Activated naive CD4-positive, alpha-beta T cell treated with anti-CD3 and anti-CD28 coated beads for 36 hours (primary cell): ENCODE results near the gene CD99L2. TPM values are rescaled to one million over a fixed set of nuclear protein-coding genes. Genes with fewer than 3 reads are reported as not detected.

Experiments
- CTCF ChIA-PET: fragments of 350-600 bp; sonication (Branson Sonifier 250); formaldehyde crosslinking; loops from one replicate; lab custom pipeline; 2021; ENCODE audit warnings: antibody characterized with exemption; lab: Charles Lee
- DNase-seq: peaks from one replicate; pipeline ENCODE4 v3.0.0-alpha.2; 2020
- H3K27ac Mint-ChIP-seq: one replicate; pipeline ENCODE4 v1.8.0; 2021; ENCODE audit warnings: mild to moderate bottlenecking, mixed read lengths
- H3K27me3 Mint-ChIP-seq: one replicate; pipeline ENCODE4 v1.8.0; 2021; ENCODE audit warnings: low read depth, mixed read lengths
- H3K36me3 Mint-ChIP-seq: one replicate; pipeline ENCODE4 v1.8.0; 2021; ENCODE audit warnings: low read depth, mixed read lengths
- H3K4me1 Mint-ChIP-seq: one replicate; pipeline ENCODE4 v1.8.0; 2021; ENCODE audit warnings: low read depth, mixed read lengths
- H3K4me3 Mint-ChIP-seq: one replicate; pipeline ENCODE4 v1.8.0; 2021; ENCODE audit warnings: mild to moderate bottlenecking, moderate library complexity, mixed read lengths
- H3K9me3 Mint-ChIP-seq: one replicate; pipeline ENCODE4 v1.8.0; 2021; ENCODE audit warnings: mixed read lengths
- intact Hi-C: fragments of 100-400 bp; cut with micrococcal nuclease; formaldehyde crosslinking; loops from one replicate; pipeline ENCODE4 v1.15.1; 2023
- total RNA-seq, 2 experiments: library from RNA; stranded (reverse); gene quantifications; one replicate each; pipeline ENCODE4 v1.2.3, GENCODE V29; 2021

Gene CD99L2
- total RNA-seq, 2 experiments from 2014 or later = 11.3 to 11.7 TPM

- H3K9me3 Mint-ChIP-seq = no peaks in the 10 kb centered on the region
- DNase-seq = no peak
- intact Hi-C loops = no loop called here
- H3K36me3 Mint-ChIP-seq = peaks cover 14% of the 10 kb centered on the region
- no peak overlapping the region for H3K27ac Mint-ChIP-seq
- H3K27me3 Mint-ChIP-seq = no peaks in the 10 kb centered on the region
- CTCF ChIA-PET = no interaction called here
- H3K4me3 Mint-ChIP-seq = no peak overlapping the region
- peaks cover 8% of the 10 kb centered on the region for H3K4me1 Mint-ChIP-seq
Observed at GRCh38 chrX:150813922-150814321, 84.5 kb downstream of the CD99L2 start.

GRCh38 chrX:150806827-150807226 lies 91.6 kb downstream of the CD99L2 start:
- no peaks in the 10 kb centered on the region for H3K27me3 Mint-ChIP-seq
- DNase-seq = no peak
- peaks cover 3% of the 10 kb centered on the region for H3K9me3 Mint-ChIP-seq
- CTCF ChIA-PET = no interaction called here
- H3K4me3 Mint-ChIP-seq = no peak overlapping the region
- peaks cover 9% of the 10 kb centered on the region for H3K36me3 Mint-ChIP-seq
- H3K27ac Mint-ChIP-seq = no peak overlapping the region
- intact Hi-C loops = no loop called here
- H3K4me1 Mint-ChIP-seq = no peaks in the 10 kb centered on the region

DNA sequence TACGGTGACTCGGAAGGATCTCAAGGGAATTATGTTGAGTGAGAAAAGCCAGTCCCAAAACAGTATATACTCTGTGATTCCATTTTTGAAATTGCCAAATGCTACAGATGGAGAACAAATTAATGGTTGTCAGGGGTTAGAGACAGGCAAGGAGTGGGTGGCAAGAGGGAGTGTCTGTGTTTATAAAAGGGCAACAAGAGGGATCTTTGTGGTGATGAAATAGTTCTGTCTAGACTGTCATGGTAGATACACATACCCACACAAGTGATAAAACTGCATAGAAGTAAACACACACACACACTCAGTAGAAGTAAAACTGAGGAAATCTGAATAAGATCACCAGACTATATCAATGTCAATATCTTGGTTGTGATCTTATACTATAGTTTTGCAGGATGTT lies 92.7 kb downstream of the CD99L2 start:
- DNase-seq = no peak
- Mint-ChIP-seq H3K27ac (no peak overlapping the region), H3K4me3 (no peak overlapping the region), H3K9me3 (peaks cover 3% of the 10 kb centered on the region), H3K27me3 (no peaks in the 10 kb centered on the region), H3K36me3 (peaks cover 9% of the 10 kb centered on the region), H3K4me1 (no peaks in the 10 kb centered on the region)
- intact Hi-C loops = no loop called here
- CTCF ChIA-PET = no interaction called here

DNA sequence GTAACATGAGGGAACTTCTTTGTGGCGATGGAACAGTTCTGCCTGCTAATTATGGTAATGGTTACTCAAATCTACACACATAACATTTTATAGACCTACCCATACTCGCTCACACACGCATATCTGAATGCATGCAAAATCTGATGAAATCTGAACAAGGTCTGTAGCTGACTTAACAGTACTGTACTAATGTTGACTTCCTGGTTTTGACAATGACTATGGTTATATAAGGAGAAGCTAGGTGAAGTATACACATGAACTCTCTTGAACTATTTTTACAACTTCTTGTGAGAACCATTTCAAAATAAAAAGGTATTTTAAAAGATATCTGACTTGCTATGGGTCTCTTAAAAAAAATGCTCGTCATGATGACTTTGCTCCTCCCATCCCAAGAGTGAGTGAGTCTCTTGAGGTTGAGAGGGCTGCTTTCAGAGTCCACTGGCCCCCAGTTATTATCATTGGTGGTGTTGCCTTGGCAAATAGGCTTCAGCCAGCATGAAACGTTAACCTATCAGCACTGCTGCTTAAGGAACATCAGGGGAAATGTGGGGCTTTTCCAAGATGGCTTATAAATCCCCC lies 105.4 kb downstream of the CD99L2 start:
- CTCF ChIA-PET = no interaction called here
- no peak for DNase-seq
- peaks cover 24% of the 10 kb centered on the region for H3K36me3 Mint-ChIP-seq
- intact Hi-C loops = no loop called here
- H3K27ac Mint-ChIP-seq = no peak overlapping the region
- H3K4me1 Mint-ChIP-seq = no peaks in the 10 kb centered on the region
- no peak overlapping the region for H3K4me3 Mint-ChIP-seq
- H3K27me3 Mint-ChIP-seq = no peaks in the 10 kb centered on the region
- no peaks in the 10 kb centered on the region for H3K9me3 Mint-ChIP-seq

- H3K27me3 Mint-ChIP-seq = no peaks in the 10 kb centered on the region
- no peak for DNase-seq
- intact Hi-C loops = no loop called here
- CTCF ChIA-PET = interaction anchor here (1.1 kb wide), 1 partner anchor 18 kb away, joined by 3 read pairs; no protein-coding TSS in a partner anchor
- H3K9me3 Mint-ChIP-seq = no peaks in the 10 kb centered on the region
- no peak overlapping the region for H3K27ac Mint-ChIP-seq
- H3K36me3 Mint-ChIP-seq = peaks cover 25% of the 10 kb centered on the region
- H3K4me1 Mint-ChIP-seq = no peaks in the 10 kb centered on the region
- H3K4me3 Mint-ChIP-seq = no peak overlapping the region
Observed at GRCh38 chrX:150790021-150790420, 108.4 kb downstream of the CD99L2 start.

DNA sequence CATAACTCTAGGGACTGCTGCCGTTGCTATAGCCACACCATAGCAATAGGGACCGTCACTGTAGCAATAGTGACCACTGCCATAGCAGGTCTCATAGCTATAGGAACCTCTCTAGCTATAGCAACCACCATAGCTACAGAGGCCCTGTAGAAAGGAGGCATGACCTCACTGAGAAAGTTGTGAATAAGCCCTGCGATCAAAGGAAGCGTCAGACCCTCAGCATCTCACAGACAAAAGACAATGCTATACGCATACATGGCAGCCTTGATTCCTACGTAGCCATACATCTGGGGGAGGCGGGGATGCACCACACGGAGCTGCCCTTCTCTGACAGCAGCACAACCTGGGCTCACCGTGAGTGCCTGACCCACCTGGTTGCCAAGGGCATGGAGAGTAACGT lies 116.8 kb downstream of the CD99L2 start:
- intact Hi-C loops = no loop called here
- no peak for DNase-seq

GRCh38 chrX:150779385-150779784 lies 119.1 kb downstream of the CD99L2 start:
- CTCF ChIA-PET = interaction anchor here (0.7 kb wide), 1 partner anchor 17 kb away, joined by 3 read pairs; no protein-coding TSS in a partner anchor
- no peak overlapping the region for H3K27ac Mint-ChIP-seq
- no peaks in the 10 kb centered on the region for H3K9me3 Mint-ChIP-seq
- no peaks in the 10 kb centered on the region for H3K27me3 Mint-ChIP-seq
- no peak overlapping the region for H3K4me3 Mint-ChIP-seq
- H3K36me3 Mint-ChIP-seq = no peaks in the 10 kb centered on the region
- intact Hi-C loops = loop anchor here (10.0 kb wide), 1 partner anchor 905 kb away; no protein-coding TSS in a partner anchor
- no peak for DNase-seq
- peaks cover 2% of the 10 kb centered on the region for H3K4me1 Mint-ChIP-seq

More for the DNA sequence above, 116.8 kb downstream of the CD99L2 start:
- CTCF ChIA-PET = interaction anchor here (0.9 kb wide), 1 partner anchor 9 kb away, joined by 3 read pairs; no protein-coding TSS in a partner anchor
- Mint-ChIP-seq H3K27ac (no peak overlapping the region), H3K36me3 (no peaks in the 10 kb centered on the region), H3K4me3 (no peak overlapping the region), H3K9me3 (no peaks in the 10 kb centered on the region), H3K4me1 (peaks cover 2% of the 10 kb centered on the region), H3K27me3 (no peaks in the 10 kb centered on the region)

DNA sequence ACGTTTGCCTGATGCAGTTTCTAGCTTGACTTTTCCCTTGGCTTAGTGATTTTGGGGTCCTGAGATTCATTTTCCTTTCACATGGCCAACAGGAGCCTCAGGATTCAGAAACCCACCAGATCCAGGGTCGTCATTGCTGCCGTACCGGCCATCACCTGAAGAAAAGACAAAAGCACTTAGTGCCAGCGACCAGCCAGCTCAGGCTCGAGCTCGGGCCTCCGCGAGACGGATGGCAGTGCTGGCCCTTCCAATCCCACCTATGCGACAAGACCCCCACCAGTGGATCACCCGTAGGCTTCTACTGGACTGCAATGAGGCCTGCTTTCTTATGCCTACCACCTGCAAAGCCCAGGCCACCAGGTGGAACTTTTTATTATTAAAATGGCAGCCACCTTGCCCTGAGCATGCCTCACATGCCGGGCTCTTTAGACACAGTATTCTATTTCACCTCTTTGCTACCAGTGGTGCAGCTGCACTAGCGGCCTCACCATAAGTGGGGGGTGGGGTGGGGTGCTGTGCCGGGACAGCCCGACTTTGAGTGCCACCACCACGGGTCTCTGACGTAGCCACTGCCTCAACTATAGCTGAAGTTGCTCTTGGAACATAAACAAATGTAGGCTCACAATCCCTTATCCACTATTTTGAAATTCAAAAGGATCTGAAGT lies 121.0 kb downstream of the CD99L2 start:
- H3K9me3 Mint-ChIP-seq = no peaks in the 10 kb centered on the region
- H3K36me3 Mint-ChIP-seq = no peaks in the 10 kb centered on the region
- H3K27ac Mint-ChIP-seq = no peak overlapping the region
- H3K4me3 Mint-ChIP-seq = no peak overlapping the region
- intact Hi-C loops = loop anchor here (10.0 kb wide), 1 partner anchor 907 kb away; no protein-coding TSS in a partner anchor
- peaks cover 2% of the 10 kb centered on the region for H3K4me1 Mint-ChIP-seq
- no peak for DNase-seq
- CTCF ChIA-PET = no interaction called here
- no peaks in the 10 kb centered on the region for H3K27me3 Mint-ChIP-seq

GRCh38 chrX:150775569-150776350 lies 122.7 kb downstream of the CD99L2 start:
- Mint-ChIP-seq H3K27ac (no peak overlapping the region), H3K9me3 (no peaks in the 10 kb centered on the region), H3K4me1 (peaks cover 2% of the 10 kb centered on the region), H3K27me3 (no peaks in the 10 kb centered on the region), H3K36me3 (no peaks in the 10 kb centered on the region), H3K4me3 (no peak overlapping the region)
- intact Hi-C loops = loop anchor here (10.0 kb wide), 1 partner anchor 909 kb away; no protein-coding TSS in a partner anchor
- CTCF ChIA-PET = interaction anchor here (0.7 to 1.9 kb wide), 2 partner anchors 175 to 306 kb away, joined by 3 to 11 read pairs; no protein-coding TSS in a partner anchor
- no peak for DNase-seq

- Mint-ChIP-seq H3K4me3 (no peak overlapping the region), H3K27ac (no peak overlapping the region), H3K4me1 (peaks cover 2% of the 10 kb centered on the region), H3K9me3 (no peaks in the 10 kb centered on the region), H3K36me3 (no peaks in the 10 kb centered on the region), H3K27me3 (no peaks in the 10 kb centered on the region)
- DNase-seq = no peak
- CTCF ChIA-PET = interaction anchor here (0.6 to 1.9 kb wide), 3 partner anchors 176 to 307 kb away, joined by 3 to 11 read pairs (median 3); no protein-coding TSS in a partner anchor
- intact Hi-C loops = loop anchor here (10.0 kb wide), 1 partner anchor 910 kb away; no protein-coding TSS in a partner anchor
Observed at GRCh38 chrX:150774798-150775568, 123.5 kb downstream of the CD99L2 start.

- H3K4me3 Mint-ChIP-seq = no peak overlapping the region
- H3K27ac Mint-ChIP-seq = no peak overlapping the region
- no peaks in the 10 kb centered on the region for H3K36me3 Mint-ChIP-seq
- H3K9me3 Mint-ChIP-seq = no peaks in the 10 kb centered on the region
- H3K4me1 Mint-ChIP-seq = no peaks in the 10 kb centered on the region
- no peaks in the 10 kb centered on the region for H3K27me3 Mint-ChIP-seq
- CTCF ChIA-PET = interaction anchor here (1.0 to 2.1 kb wide), 2 partner anchors 306 to 309 kb away, joined by 8 to 11 read pairs; no protein-coding TSS in a partner anchor
- intact Hi-C loops = loop anchor here (2.0 to 10.0 kb wide), 2 partner anchors 211 to 911 kb away; no protein-coding TSS in a partner anchor
- no peak for DNase-seq
Observed at GRCh38 chrX:150773634-150774033, 124.8 kb downstream of the CD99L2 start.
